SK-N-SH (cell line): ENCODE data around the gene TSSK6. TPM values are rescaled to one million over a fixed set of nuclear protein-coding genes. Genes with fewer than 3 reads are reported as not detected.

Experiments used
- CTCF ChIA-PET: fragments of 300-600, 350-600 bp; formaldehyde crosslinking; extraction: SDS; loops from one replicate; lab custom pipeline; 2021; lab: Yijun Ruan, JAX
- POLR2A ChIA-PET: fragments of 350-600 bp; sonication (Branson Sonifier 250); formaldehyde crosslinking; extraction: SDS; loops from one replicate; lab custom pipeline; 2020; ENCODE audit warnings: antibody characterized with exemption, inconsistent platforms; lab: Yijun Ruan, JAX
- DNase-seq: peaks from one replicate; pipeline ENCODE4 v3.0.0; 2012
- H2AFZ ChIP-seq: fragments of 200-600 bp; sonication (generic); 2 replicates; pipeline ENCODE4 v1.8.1; 2016; ENCODE audit warnings: antibody characterized with exemption, mild to moderate bottlenecking, low read depth
- H3F3A ChIP-seq: fragments of 200-600 bp; sonication (generic); replicated peaks from 2 replicates; pipeline ENCODE3; 2016; ENCODE audit warnings: antibody characterized with exemption, mild to moderate bottlenecking; ENCODE audit not compliant: insufficient read depth
- H3K27ac ChIP-seq, 2 experiments: fragments of 200-500 bp in 1 of 2; fragments of 200-600 bp in 1 of 2; sonication (Bioruptor generic) in 1 of 2; sonication (generic), shearing (Covaris generic) in 1 of 2; 2 replicates each; pipeline versions ENCODE4 v1.5.1 to v1.6.1; 2014 to 2016; ENCODE audit warnings: low read depth in 2 of 2, inconsistent platforms in 1 of 2, low read length in 1 of 2, mild to moderate bottlenecking in 1 of 2, mixed read lengths in 1 of 2
- H3K27me3 ChIP-seq: fragments of 200-600 bp; sonication (generic), shearing (Covaris generic); 2 replicates; pipeline ENCODE4 v1.6.1; 2016; ENCODE audit warnings: mixed run types; ENCODE audit not compliant: insufficient read depth
- H3K36me3 ChIP-seq, 2 experiments: fragments of 200-500 bp in 1 of 2; fragments of 200-600 bp in 1 of 2; sonication (Bioruptor generic) in 1 of 2; sonication (generic) in 1 of 2; replicated peaks in 1 of 2; 2 replicates each; pipeline versions ENCODE3 to v1.5.1; 2014 to 2016; ENCODE audit warnings: low read length in 1 of 2, mild to moderate bottlenecking in 1 of 2; ENCODE audit not compliant: insufficient read depth in 2 of 2, control insufficient read depth in 1 of 2
- H3K4me1 ChIP-seq, 2 experiments: fragments of 200-500 bp in 1 of 2; fragments of 200-600 bp in 1 of 2; sonication (Bioruptor generic) in 1 of 2; sonication (generic), shearing (Covaris generic) in 1 of 2; 2 replicates each; pipeline versions ENCODE4 v1.5.1 to v1.6.1; 2014 to 2016; ENCODE audit warnings: low read depth in 1 of 2, low read length in 1 of 2, mixed run types in 1 of 2; ENCODE audit not compliant: insufficient read depth in 2 of 2, control insufficient read depth in 1 of 2
- H3K4me2 ChIP-seq: fragments of 200-600 bp; sonication (generic), shearing (Covaris generic); 2 replicates; pipeline ENCODE4 v1.6.1; 2017; ENCODE audit warnings: mixed run types
- H3K4me3 ChIP-seq, 2 experiments: fragments of 200-500 bp in 1 of 2; fragments of 200-600 bp in 1 of 2; sonication (Bioruptor generic) in 1 of 2; sonication (generic), shearing (Covaris generic) in 1 of 2; 2 replicates each; pipeline versions ENCODE4 v1.5.1 to v1.8.1; 2014 to 2016; ENCODE audit warnings: low read depth in 2 of 2, inconsistent platforms in 1 of 2, low read length in 1 of 2, mild to moderate bottlenecking in 1 of 2, mixed read lengths in 1 of 2, moderate library complexity in 1 of 2
- H3K79me2 ChIP-seq: fragments of 200-600 bp; sonication (generic); 2 replicates; pipeline ENCODE4 v1.8.1; 2017; ENCODE audit warnings: mild to moderate bottlenecking; ENCODE audit not compliant: insufficient read depth
- H3K9ac ChIP-seq: fragments of 200-600 bp; sonication (generic); 2 replicates; pipeline ENCODE4 v1.6.1; 2017; ENCODE audit warnings: mixed run types
- H3K9me2 ChIP-seq: fragments of 200-600 bp; sonication (generic); 2 replicates; pipeline ENCODE4 v1.6.1; 2017; ENCODE audit warnings: mixed run types
- H3K9me3 ChIP-seq: fragments of 200-600 bp; sonication (generic); 2 replicates; pipeline ENCODE4 v1.6.1; 2017; ENCODE audit warnings: mixed run types, mild to moderate bottlenecking, moderate library complexity
- H4K20me1 ChIP-seq: fragments of 200-600 bp; sonication (generic); 2 replicates; pipeline ENCODE4 v1.6.1; 2017; ENCODE audit warnings: mild to moderate bottlenecking, mixed run types; ENCODE audit not compliant: insufficient read depth
- CHD2 ChIP-seq: fragments of 150-350 bp; IDR thresholded peaks from 2 replicates; pipeline ENCODE4 v1.6.1; 2018; ENCODE audit warnings: low read length; ENCODE audit not compliant: partially characterized antibody
- ELF1 ChIP-seq: IDR thresholded peaks from 2 replicates; pipeline ENCODE4 v1.4.0; 2012
- FOXJ3 ChIP-seq: sonication (generic); formaldehyde crosslinking; IDR thresholded peaks from 2 replicates; pipeline ENCODE4 v1.5.1; 2020; ENCODE audit warnings: mild to moderate bottlenecking, missing genetic modification reagents
- FOXM1 ChIP-seq: IDR thresholded peaks from 2 replicates; pipeline ENCODE4 v1.4.0; 2012; ENCODE audit warnings: low read depth, mild to moderate bottlenecking
- JUND ChIP-seq: IDR thresholded peaks from 2 replicates; pipeline ENCODE4 v1.4.0; 2012
- NRF1 ChIP-seq: IDR thresholded peaks from 2 replicates; pipeline ENCODE4 v1.6.1; 2012; ENCODE audit warnings: low read depth, mild to moderate bottlenecking, low read length
- RAD21 ChIP-seq: IDR thresholded peaks from 2 replicates; pipeline ENCODE4 v1.6.1; 2012; ENCODE audit warnings: mild to moderate bottlenecking, low read length
- RCOR1 ChIP-seq: fragments of 150-350 bp; IDR thresholded peaks from 2 replicates; pipeline ENCODE4 v1.6.1; 2017; ENCODE audit warnings: antibody characterized with exemption, low read length
- RFX5 ChIP-seq: IDR thresholded peaks from 2 replicates; pipeline ENCODE4 v1.6.1; 2012; ENCODE audit warnings: mild to moderate bottlenecking, improper control_type of control experiment, low read length
- TAF1 ChIP-seq: IDR thresholded peaks from 2 replicates; pipeline ENCODE4 v1.6.1; 2012; ENCODE audit warnings: low read depth, mild to moderate bottlenecking, low read length, moderate library complexity, borderline replicate concordance
- YY1 ChIP-seq: IDR thresholded peaks from 2 replicates; pipeline ENCODE4 v1.4.0; 2012; ENCODE audit warnings: low read depth, mild to moderate bottlenecking
- ZBTB33 ChIP-seq: IDR thresholded peaks from 2 replicates; pipeline ENCODE4 v1.4.0; 2012; ENCODE audit warnings: low read depth, borderline replicate concordance
- WGBS: methylation state at CpG from one replicate; pipeline ENCODE4 v1.1.6; 2017; ENCODE audit warnings: low lambda C conversion rate; 5-methylcytosine and 5-hydroxymethylcytosine counted together
- polyA plus RNA-seq, 3 experiments: library from polyadenylated mRNA; depleted of rRNA; stranded (reverse); fragments of >200 nt; gene quantifications; 2 replicates each; pipeline ENCODE4 v1.2.3, GENCODE V29; 2012
- TF ChIP-seq, protein P1 (sequence below): IDR thresholded peaks from 2 replicates; pipeline ENCODE4 v1.4.0; 2012; ENCODE audit warnings: low read depth, borderline replicate concordance
- TF ChIP-seq, protein P2 (sequence below): IDR thresholded peaks from 2 replicates; pipeline ENCODE4; 2012

TSSK6 gene
- polyA plus RNA-seq, 1 of the 3 experiments (the other 2 are of a cell fraction), result 3.1 TPM

- no peak for TF ChIP-seq CHD2
- TF ChIP-seq JUND, result no peak
- no peak for TF ChIP-seq FOXJ3 (CRISPR knock-in tag)
- TF ChIP-seq FOXM1, result no peak
Observed at GRCh38 chr19:19526581-19527370, 11.4 kb upstream of the TSSK6 start (continued).

DNA sequence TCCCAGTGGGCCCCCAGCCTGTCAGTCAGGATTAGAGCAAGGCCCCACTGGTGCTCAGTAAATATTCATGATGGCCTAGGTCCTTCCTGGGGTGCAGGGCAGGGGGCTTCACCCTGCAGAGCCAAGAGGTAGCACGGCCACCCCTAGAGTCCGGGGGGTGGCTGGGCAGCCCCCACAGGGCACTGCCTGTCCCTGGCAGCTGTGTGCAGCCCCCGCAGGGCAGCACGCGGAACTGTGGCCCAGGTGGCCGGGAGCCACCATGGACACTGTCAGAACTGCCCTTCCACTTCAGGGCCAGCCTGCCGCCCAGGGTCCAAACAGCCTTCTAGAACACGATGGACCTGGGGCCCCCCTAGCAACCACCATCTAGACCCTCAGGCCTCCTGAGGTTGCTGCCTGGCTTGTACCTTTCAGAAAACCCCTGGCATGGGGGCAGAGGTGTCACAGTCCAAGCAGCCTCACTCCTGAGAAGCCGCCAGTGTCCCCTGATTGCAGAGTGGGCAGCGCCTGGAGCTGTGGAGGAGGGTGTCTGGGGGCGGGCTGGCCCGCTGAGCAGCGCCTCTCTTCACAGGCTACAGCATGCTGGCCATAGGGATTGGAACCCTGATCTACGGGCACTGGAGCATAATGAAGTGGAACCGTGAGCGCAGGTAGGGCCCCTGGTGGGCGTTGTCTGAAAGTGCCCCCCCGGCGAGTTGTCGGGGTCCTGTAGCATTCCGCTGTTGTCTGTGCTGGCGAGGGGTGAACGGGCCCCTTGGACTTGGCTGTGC is 10.4 kb upstream of the TSSK6 start:
- Histone ChIP-seq H3K9me3 (no peaks in the 10 kb centered on the region), H3K27me3 (no peaks in the 10 kb centered on the region), H3K9ac (no peak overlapping the region), H3K9me2 (no peaks in the 10 kb centered on the region), H3K36me3 (peaks cover 9 to 18% of the 10 kb centered on the region in 2 experiments), H4K20me1 (peaks cover 60% of the 10 kb centered on the region), H2AFZ (no peak overlapping the region), H3K79me2 (peaks cover 50% of the 10 kb centered on the region), H3K4me2 (no peak overlapping the region), H3K4me3 (no peak overlapping the region), H3F3A (peaks cover 3% of the 10 kb centered on the region), H3K27ac (no peak overlapping the region), H3K4me1 (peaks cover 0 to 8% of the 10 kb centered on the region in 2 experiments; a peak in 1 of 4 replicates)
- POLR2A ChIA-PET, result interaction anchor here (1.3 kb wide), 1 partner anchor 10 kb away, joined by 7 read pairs; the partner anchor contains the start of gene NDUFA13
- CTCF ChIA-PET, result interaction anchor here (1.3 to 1.4 kb wide), 2 partner anchors 29 to 35 kb away, joined by 3 to 4 read pairs; no protein-coding TSS in a partner anchor
- DNase-seq, result no peak
- 95% methylated on average over 11 of the region's 23 CpGs for WGBS
- TF ChIP-seq, protein P1, sequence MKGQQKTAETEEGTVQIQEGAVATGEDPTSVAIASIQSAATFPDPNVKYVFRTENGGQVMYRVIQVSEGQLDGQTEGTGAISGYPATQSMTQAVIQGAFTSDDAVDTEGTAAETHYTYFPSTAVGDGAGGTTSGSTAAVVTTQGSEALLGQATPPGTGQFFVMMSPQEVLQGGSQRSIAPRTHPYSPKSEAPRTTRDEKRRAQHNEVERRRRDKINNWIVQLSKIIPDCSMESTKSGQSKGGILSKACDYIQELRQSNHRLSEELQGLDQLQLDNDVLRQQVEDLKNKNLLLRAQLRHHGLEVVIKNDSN, result no peak
- no peak for TF ChIP-seq YY1
- TF ChIP-seq ZBTB33, result no peak
- no peak for TF ChIP-seq RCOR1
- no peak for TF ChIP-seq NRF1
- no peak for TF ChIP-seq RAD21
- TF ChIP-seq RFX5, result no peak
- TF ChIP-seq, protein P2, sequence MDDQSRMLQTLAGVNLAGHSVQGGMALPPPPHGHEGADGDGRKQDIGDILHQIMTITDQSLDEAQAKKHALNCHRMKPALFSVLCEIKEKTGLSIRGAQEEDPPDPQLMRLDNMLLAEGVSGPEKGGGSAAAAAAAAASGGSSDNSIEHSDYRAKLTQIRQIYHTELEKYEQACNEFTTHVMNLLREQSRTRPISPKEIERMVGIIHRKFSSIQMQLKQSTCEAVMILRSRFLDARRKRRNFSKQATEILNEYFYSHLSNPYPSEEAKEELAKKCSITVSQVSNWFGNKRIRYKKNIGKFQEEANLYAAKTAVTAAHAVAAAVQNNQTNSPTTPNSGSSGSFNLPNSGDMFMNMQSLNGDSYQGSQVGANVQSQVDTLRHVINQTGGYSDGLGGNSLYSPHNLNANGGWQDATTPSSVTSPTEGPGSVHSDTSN, result no peak
- TF ChIP-seq FOXJ3 (CRISPR knock-in tag), result no peak
- no peak for TF ChIP-seq TAF1
- TF ChIP-seq JUND, result no peak
- TF ChIP-seq ELF1, result no peak
